ENCODE results near the gene MEN1. TPM values are rescaled to one million over a fixed set of nuclear protein-coding genes. Genes with fewer than 3 reads are reported as not detected.
A peak's percentile ranks its signal among the peaks of the same experiment; 100 is the strongest.

Gene MEN1
- total and polyA plus RNA-seq, 9 of the 15 experiments (the other 6 are each of a cell fraction or from before 2014, with no cell fraction given), result 3.4 to 57.2 (median 19.3) TPM

DNA sequence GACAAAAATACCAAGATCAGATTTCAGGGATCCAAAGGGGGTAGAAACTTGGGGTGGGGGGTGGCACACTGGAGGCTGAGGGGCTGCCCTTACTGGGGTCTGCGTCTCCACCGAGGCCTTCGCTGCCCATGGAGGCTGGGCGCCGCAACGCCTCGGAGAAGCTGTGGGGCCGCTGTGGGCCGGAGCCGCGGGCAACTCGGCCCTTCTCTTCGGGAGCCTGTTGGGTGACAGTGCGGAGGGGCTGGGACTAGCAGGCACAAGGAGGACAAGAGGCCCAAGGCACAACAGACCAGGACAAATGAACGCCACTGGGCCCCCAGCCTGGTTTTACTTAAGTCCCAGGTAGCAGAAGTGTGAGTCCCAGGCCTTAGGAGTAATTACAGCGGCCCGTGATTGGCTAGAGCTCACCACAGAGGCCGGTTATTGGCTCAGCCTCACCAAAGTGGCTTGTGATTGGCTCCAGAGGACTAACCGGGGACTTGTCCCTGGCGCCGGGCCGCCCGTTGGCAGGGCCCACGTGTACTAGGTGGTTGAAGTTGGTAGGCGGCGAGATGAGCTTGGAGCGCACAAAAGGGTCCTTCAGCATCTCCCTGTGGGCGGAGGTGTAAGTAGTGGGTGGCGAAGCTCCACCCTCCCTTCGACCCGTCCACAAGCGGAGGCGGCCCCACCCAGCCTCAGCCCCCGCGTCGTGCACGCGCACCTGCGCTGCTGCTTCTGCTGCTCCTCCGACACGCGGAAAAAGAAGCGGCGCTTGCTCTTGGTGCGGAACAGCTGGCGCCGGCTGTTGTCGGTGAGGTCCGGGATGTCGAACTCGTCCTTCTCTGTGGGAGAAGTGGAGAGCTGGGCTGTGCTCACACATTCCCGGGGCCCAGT is 16.5 kb upstream of the MEN1 start (continued):
- 0 out of 2 replicates have a peak, but pooled peaks have one; percentile 39 for TF ChIP-seq POLR2G (IDR thresholded peaks at IDR 0.05; ENCODE audit: low read depth, low read length)
- no peak for TF ChIP-seq MBD2 (IDR thresholded peaks at IDR 0.05; ENCODE audit: borderline replicate concordance, low read depth)
- TF ChIP-seq, protein P1, sequence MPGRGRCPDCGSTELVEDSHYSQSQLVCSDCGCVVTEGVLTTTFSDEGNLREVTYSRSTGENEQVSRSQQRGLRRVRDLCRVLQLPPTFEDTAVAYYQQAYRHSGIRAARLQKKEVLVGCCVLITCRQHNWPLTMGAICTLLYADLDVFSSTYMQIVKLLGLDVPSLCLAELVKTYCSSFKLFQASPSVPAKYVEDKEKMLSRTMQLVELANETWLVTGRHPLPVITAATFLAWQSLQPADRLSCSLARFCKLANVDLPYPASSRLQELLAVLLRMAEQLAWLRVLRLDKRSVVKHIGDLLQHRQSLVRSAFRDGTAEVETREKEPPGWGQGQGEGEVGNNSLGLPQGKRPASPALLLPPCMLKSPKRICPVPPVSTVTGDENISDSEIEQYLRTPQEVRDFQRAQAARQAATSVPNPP (IDR thresholded peaks at IDR 0.05; ENCODE audit: borderline replicate concordance, insufficient read depth, insufficient read length), result no peak
- no peak for TF ChIP-seq CC2D1A (IDR thresholded peaks at IDR 0.05)
- TF ChIP-seq ZFP30 (CRISPR knock-in tag; IDR thresholded peaks at IDR 0.05; ENCODE audit: borderline replicate concordance), result no peak
- no peak for TF ChIP-seq KDM2B (CRISPR knock-in tag; IDR thresholded peaks at IDR 0.05)
- TF ChIP-seq, protein P2, sequence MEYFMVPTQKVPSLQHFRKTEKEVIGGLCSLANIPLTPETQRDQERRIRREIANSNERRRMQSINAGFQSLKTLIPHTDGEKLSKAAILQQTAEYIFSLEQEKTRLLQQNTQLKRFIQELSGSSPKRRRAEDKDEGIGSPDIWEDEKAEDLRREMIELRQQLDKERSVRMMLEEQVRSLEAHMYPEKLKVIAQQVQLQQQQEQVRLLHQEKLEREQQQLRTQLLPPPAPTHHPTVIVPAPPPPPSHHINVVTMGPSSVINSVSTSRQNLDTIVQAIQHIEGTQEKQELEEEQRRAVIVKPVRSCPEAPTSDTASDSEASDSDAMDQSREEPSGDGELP (CRISPR knock-in tag; IDR thresholded peaks at IDR 0.05; ENCODE audit: borderline replicate concordance), result 0 out of 2 replicates have a peak, but pooled peaks have one; percentile 43
